HepG2 (cell line): ENCODE results near the gene XCL2. TPM values are rescaled to one million over a fixed set of nuclear protein-coding genes. Genes with fewer than 3 reads are reported as not detected.

Experiments used
- ATAC-seq: fragments of 200-7000 bp; cut with Tn5 transposase; 3 replicates; pipeline ENCODE4 v1.9.1; 2020; ENCODE audit warnings: mild to moderate bottlenecking, moderate library complexity
- BruUV-seq: library from RNA; stranded (reverse); fragments of 400-500 nt; replicated peaks from 2 replicates; lab custom pipeline; 2021; lab: Mats Ljungman, UMichigan
- CTCF ChIA-PET: fragments of 300-600 bp; formaldehyde crosslinking; extraction: SDS; loops from one replicate; lab custom pipeline; 2021; ENCODE audit warnings: low total read pairs, inconsistent platforms, low intra/inter-chr PET ratio; lab: Yijun Ruan, JAX
- POLR2A ChIA-PET: fragments of 350-600 bp; sonication (Branson Sonifier 250); formaldehyde crosslinking; loops from one replicate; lab custom pipeline; 2020; ENCODE audit warnings: antibody characterized with exemption, inconsistent platforms; lab: Yijun Ruan, JAX
- DNase-seq: peaks from one replicate; pipeline ENCODE4 v3.0.0-alpha.2; 2015; ENCODE audit warnings: low spot score
- FAIRE-seq: peaks from 3 replicates; lab custom pipeline; 2011; peaks lifted over from hg19 to GRCh38; lab: Jason Lieb, UNC
- H2AFZ ChIP-seq: one replicate; pipeline ENCODE4 v1.6.1; 2011; ENCODE audit warnings: low read length, inconsistent platforms
- H3K27ac ChIP-seq: fragments of 300-600 bp; 3 replicates; pipeline ENCODE4 v1.8.0; 2011; ENCODE audit warnings: mixed run types, mild to moderate bottlenecking, mixed read lengths, low read length, inconsistent platforms; ENCODE audit not compliant: insufficient read depth; ENCODE audit errors: extremely low read length
- H3K27me3 ChIP-seq, 2 experiments: fragments of 200-600 bp in 1 of 2; 2 replicates in 1 of 2; 3 replicates in 1 of 2; pipeline versions ENCODE4 v1.6.0 to v1.8.0; 2011; ENCODE audit warnings: low read length in 2 of 2, mild to moderate bottlenecking in 2 of 2, moderate library complexity in 2 of 2, inconsistent platforms in 1 of 2; ENCODE audit not compliant: insufficient read depth in 2 of 2, control insufficient read depth in 1 of 2
- H3K36me3 ChIP-seq, 2 experiments: fragments of 200-600 bp in 1 of 2; replicated peaks in 1 of 2; 2 replicates in 1 of 2; 3 replicates in 1 of 2; pipeline versions ENCODE4 v1.5.1 to v1.8.0; 2011; ENCODE audit warnings: low read length in 2 of 2, inconsistent platforms in 1 of 2; ENCODE audit not compliant: insufficient read depth in 2 of 2, control insufficient read depth in 1 of 2
- H3K4me1 ChIP-seq: 2 replicates; pipeline ENCODE4 v1.5.1; 2012; ENCODE audit warnings: low read length, inconsistent platforms; ENCODE audit not compliant: insufficient read depth
- H3K4me2 ChIP-seq: 2 replicates; pipeline ENCODE4 v1.6.0; 2011; ENCODE audit warnings: low read depth, low read length, inconsistent platforms
- H3K4me3 ChIP-seq, 3 experiments: fragments of 200-600 bp in 1 of 3; sonication (generic), shearing (Covaris generic) in 1 of 3; replicated peaks in 1 of 3; 2 replicates each; pipeline ENCODE4 v1.5.1; 2011 to 2016; ENCODE audit warnings: low read length in 3 of 3, inconsistent platforms in 2 of 3, low read depth in 2 of 3, mild to moderate bottlenecking in 2 of 3, control low read depth in 1 of 3, mixed read lengths in 1 of 3; ENCODE audit not compliant: insufficient read depth in 1 of 3
- H3K79me2 ChIP-seq: one replicate; pipeline ENCODE4 v1.6.1; 2011; ENCODE audit warnings: low read length, inconsistent platforms; ENCODE audit not compliant: insufficient read depth
- H3K9ac ChIP-seq: 2 replicates; pipeline ENCODE4 v1.6.0; 2011; ENCODE audit warnings: mild to moderate bottlenecking, low read depth, low read length, inconsistent platforms; ENCODE audit not compliant: insufficient read depth
- H3K9me3 ChIP-seq: 2 replicates; pipeline ENCODE4 v1.5.1; 2012; ENCODE audit warnings: mild to moderate bottlenecking, low read length
- H4K20me1 ChIP-seq: 2 replicates; pipeline ENCODE4 v1.6.0; 2011; ENCODE audit warnings: inconsistent platforms, mild to moderate bottlenecking, low read length, moderate library complexity; ENCODE audit not compliant: insufficient read depth
- ADNP ChIP-seq: sonication (generic); formaldehyde crosslinking; IDR thresholded peaks from 2 replicates; pipeline ENCODE4 v1.4.0; 2020; ENCODE audit warnings: missing genetic modification reagents
- AGO2 ChIP-seq: fragments of 200-400 bp; formaldehyde crosslinking; optimal IDR thresholded peaks from 2 replicates; pipeline ENCODE3; 2017; ENCODE audit warnings: mild to moderate bottlenecking, low read depth, low read length, moderate library complexity
- FIP1L1 ChIP-seq: fragments of 200-400 bp; formaldehyde crosslinking; IDR thresholded peaks from 2 replicates; pipeline ENCODE4 v1.6.1; 2018; ENCODE audit warnings: low read depth, mild to moderate bottlenecking, low read length, moderate library complexity, borderline replicate concordance; ENCODE audit not compliant: insufficient read depth
- FOSL1 ChIP-seq: sonication (generic); formaldehyde crosslinking; IDR thresholded peaks from 2 replicates; pipeline ENCODE4 v1.9.0; 2021; ENCODE audit warnings: missing genetic modification reagents, borderline replicate concordance
- HDAC1 ChIP-seq: sonication (generic); formaldehyde crosslinking; IDR thresholded peaks from 2 replicates; pipeline ENCODE4 v1.5.1; 2020; ENCODE audit warnings: mild to moderate bottlenecking, missing genetic modification reagents
- KMT2B ChIP-seq: IDR thresholded peaks from 2 replicates; pipeline ENCODE4 v1.6.1; 2016; ENCODE audit warnings: missing genetic modification reagents, missing compliant biosample characterization
- MAF1 ChIP-seq: sonication (generic); formaldehyde crosslinking; IDR thresholded peaks from 2 replicates; pipeline ENCODE4 v1.5.0; 2020; ENCODE audit warnings: missing genetic modification reagents, borderline replicate concordance
- NAIF1 ChIP-seq: sonication (generic); formaldehyde crosslinking; IDR thresholded peaks from 2 replicates; pipeline ENCODE4 v1.5.0; 2020; ENCODE audit warnings: mild to moderate bottlenecking, missing genetic modification reagents, borderline replicate concordance
- NCOA5 ChIP-seq: sonication (generic); formaldehyde crosslinking; IDR thresholded peaks from 2 replicates; pipeline ENCODE4 v1.4.0; 2020; ENCODE audit warnings: missing genetic modification reagents
- PHF8 ChIP-seq: sonication (generic); formaldehyde crosslinking; IDR thresholded peaks from 2 replicates; pipeline ENCODE4 v1.5.0; 2020; ENCODE audit warnings: missing genetic modification reagents
- POLR2AphosphoS2 ChIP-seq: IDR thresholded peaks from 2 replicates; pipeline ENCODE4 v1.6.1; 2011; ENCODE audit warnings: low read depth, low read length, improper control_type of control experiment
- SIN3B ChIP-seq: fragments of 150-350 bp; IDR thresholded peaks from 2 replicates; pipeline ENCODE4 v1.6.1; 2014; ENCODE audit warnings: low read length
- YY1 ChIP-seq: IDR thresholded peaks from 2 replicates; pipeline ENCODE4 v1.6.1; 2011; ENCODE audit warnings: low read length, low read depth, moderate library complexity, mild to moderate bottlenecking; ENCODE audit not compliant: insufficient read depth, insufficient replicate concordance
- ZNF235 ChIP-seq: sonication (generic); formaldehyde crosslinking; IDR thresholded peaks from 2 replicates; pipeline ENCODE4 v1.8.1; 2023; ENCODE audit warnings: mild to moderate bottlenecking, missing genetic modification reagents, borderline replicate concordance
- ZNF451 ChIP-seq: sonication (generic); formaldehyde crosslinking; IDR thresholded peaks from 2 replicates; pipeline ENCODE4 v1.5.0; 2020; ENCODE audit warnings: mild to moderate bottlenecking, missing genetic modification reagents
- ZNF572 ChIP-seq: sonication (generic); formaldehyde crosslinking; IDR thresholded peaks from 2 replicates; pipeline ENCODE4 v1.5.1; 2020; ENCODE audit warnings: mild to moderate bottlenecking, missing genetic modification reagents
- ZNF768 ChIP-seq: sonication (generic); formaldehyde crosslinking; IDR thresholded peaks from 2 replicates; pipeline ENCODE4 v1.4.0; 2020; ENCODE audit warnings: missing genetic modification reagents
- WGBS: methylation state at CpG from one replicate; pipeline ENCODE4 v1.1.6; 2017; ENCODE audit warnings: low lambda C conversion rate; 5-methylcytosine and 5-hydroxymethylcytosine counted together
- in situ Hi-C: cut with HindIII; loops from 2 replicates; pipeline ENCODE4 v1.10.0; 2017; ENCODE audit warnings: low pct_unique_long_range_greater_than_20kb; ENCODE audit not compliant: extremely low pct_ligation_motif_present
- intact Hi-C: fragments of 100-400 bp; cut with micrococcal nuclease; formaldehyde crosslinking; loops from one replicate; pipeline ENCODE4 v1.10.0; 2022; ENCODE audit not compliant: unreplicated experiment
- polyA plus RNA-seq, 8 experiments: library from polyadenylated mRNA; depleted of rRNA in 3 of 8; stranded (reverse) in 7 of 8; unstranded in 1 of 8; fragments of >200 nt; fragmentation: Illumina TruSeq in 4 of 8; extraction: Trizol in 4 of 8; gene quantifications; 2 replicates each; pipeline versions ENCODE4 v1.2.1 to v1.2.3, GENCODE V29; 2011 to 2016; ENCODE audit warnings: low read depth in 4 of 8, missing spikeins in 1 of 8, mixed read lengths in 1 of 8; ENCODE audit not compliant: insufficient read depth in 1 of 8
- total RNA-seq, 5 experiments: library from RNA; depleted of rRNA; stranded (reverse); fragments of >200 nt; fragmentation: Illumina TruSeq; extraction: Trizol; gene quantifications; 2 replicates each; pipeline ENCODE4 v1.2.3, GENCODE V29; 2016; ENCODE audit warnings: low read depth in 1 of 5
- TF ChIP-seq, protein P1 (sequence below): sonication (generic); formaldehyde crosslinking; IDR thresholded peaks from 2 replicates; pipeline ENCODE4 v1.8.1; 2023; ENCODE audit warnings: mild to moderate bottlenecking, inconsistent platforms, moderate library complexity, missing genetic modification reagents, borderline replicate concordance

The XCL2 gene
- total and polyA plus RNA-seq, 2 of the 13 experiments (the other 11 are each of a cell fraction or from before 2014, with no cell fraction given): 0.50 TPM; not detected in 1

DNA sequence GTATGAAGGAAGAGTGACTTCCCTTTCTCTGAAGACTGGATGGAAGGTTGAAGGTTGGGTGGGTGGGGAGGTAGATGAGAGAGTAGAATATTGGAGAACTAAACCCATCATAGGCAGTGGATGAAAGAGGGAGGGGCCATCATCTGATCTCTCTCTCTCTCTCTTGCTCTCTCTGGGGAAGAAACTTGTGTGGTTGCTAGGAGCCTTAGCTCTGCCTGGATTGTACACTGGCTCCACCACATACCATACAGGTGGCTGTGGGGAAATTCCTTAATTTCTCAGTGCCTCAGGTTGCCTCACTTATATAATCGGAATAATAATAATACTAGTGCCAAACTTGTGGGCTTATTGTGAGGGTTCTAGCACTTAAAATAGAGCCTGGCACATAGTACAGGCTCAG lies 42.1 kb upstream of the XCL2 start:
- no TSS peak for BruUV-seq
- Histone ChIP-seq H3K4me1 (no peaks in the 10 kb centered on the region), H3K27ac (no peak overlapping the region)
- ATAC-seq (no peak), FAIRE-seq (no peak), DNase-seq (no peak)
- CTCF ChIA-PET: no interaction called here
- TF ChIP-seq FIP1L1: no peak
- TF ChIP-seq SIN3B: no peak
- no peak for TF ChIP-seq NAIF1 (CRISPR knock-in tag)
- no peak for TF ChIP-seq KMT2B (CRISPR knock-in tag)
- TF ChIP-seq YY1: no peak
- TF ChIP-seq, protein P1, sequence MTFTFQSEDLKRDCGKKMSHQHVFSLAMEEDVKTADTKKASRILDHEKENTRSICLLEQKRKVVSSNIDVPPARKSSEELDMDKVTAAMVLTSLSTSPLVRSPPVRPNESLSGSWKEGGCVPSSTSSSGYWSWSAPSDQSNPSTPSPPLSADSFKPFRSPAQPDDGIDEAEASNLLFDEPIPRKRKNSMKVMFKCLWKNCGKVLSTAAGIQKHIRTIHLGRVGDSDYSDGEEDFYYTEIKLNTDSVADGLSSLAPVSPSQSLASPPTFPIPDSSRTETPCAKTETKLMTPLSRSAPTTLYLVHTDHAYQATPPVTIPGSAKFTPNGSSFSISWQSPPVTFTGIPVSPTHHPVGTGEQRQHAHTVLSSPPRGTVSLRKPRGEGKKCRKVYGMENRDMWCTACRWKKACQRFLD (CRISPR knock-in tag): no peak
- TF ChIP-seq FOSL1 (CRISPR knock-in tag): no peak
- no peak for TF ChIP-seq NCOA5
- TF ChIP-seq MAF1 (CRISPR knock-in tag): no peak
- TF ChIP-seq HDAC1 (CRISPR knock-in tag): no peak
- TF ChIP-seq ZNF451 (CRISPR knock-in tag): no peak
- TF ChIP-seq POLR2AphosphoS2: no peak
- TF ChIP-seq AGO2: no peak
- no peak for TF ChIP-seq PHF8 (CRISPR knock-in tag)
- no peak for TF ChIP-seq ADNP (CRISPR knock-in tag)
- no peak for TF ChIP-seq ZNF572 (CRISPR knock-in tag)
- TF ChIP-seq ZNF768 (CRISPR knock-in tag): no peak
- no peak for TF ChIP-seq ZNF235 (CRISPR knock-in tag)
- TF ChIP-seq, all 625 proteins: peak for 0
- POLR2A ChIA-PET: no interaction called here
- 50% methylated on average over 1 of the region's 1 CpG for WGBS
- Histone ChIP-seq H3K4me3 (no peak overlapping the region), H3K27me3 (no peaks in the 10 kb centered on the region; a peak in 1 of 5 replicates), H3K4me2 (no peak overlapping the region), H3K9ac (no peak overlapping the region), H3K9me3 (no peaks in the 10 kb centered on the region), H4K20me1 (no peaks in the 10 kb centered on the region), H3K36me3 (no peaks in the 10 kb centered on the region), H3K79me2 (no peaks in the 10 kb centered on the region), H2AFZ (no peak overlapping the region)
- in situ Hi-C loops (loop anchor here (10.0 kb wide), 1 partner anchor 241 kb away; no protein-coding TSS in a partner anchor), intact Hi-C loops (no loop called here)
